GM21576 (cell line): Measurements from ENCODE around the gene SLC35B4.

Experiments used
- ATAC-seq: cut with Tn5 transposase; IDR thresholded peaks from one replicate; pipeline ENCODE4 v1.9.1; 2021; ENCODE audit warnings: mild to moderate bottlenecking, moderate library complexity; ENCODE audit not compliant: unreplicated experiment

SLC35B4 gene

GRCh38 chr7:134332892-134333291, 16.2 kb upstream of the SLC35B4 start:
- no peak for ATAC-seq

- no peak for ATAC-seq
Measured at GRCh38 chr7:134331393-134331792, 14.7 kb upstream of the SLC35B4 start.

GRCh38 chr7:134330974-134331373, 14.2 kb upstream of the SLC35B4 start:
- no peak for ATAC-seq

GRCh38 chr7:134329614-134330346, 13.1 kb upstream of the SLC35B4 start:
- no peak for ATAC-seq

DNA sequence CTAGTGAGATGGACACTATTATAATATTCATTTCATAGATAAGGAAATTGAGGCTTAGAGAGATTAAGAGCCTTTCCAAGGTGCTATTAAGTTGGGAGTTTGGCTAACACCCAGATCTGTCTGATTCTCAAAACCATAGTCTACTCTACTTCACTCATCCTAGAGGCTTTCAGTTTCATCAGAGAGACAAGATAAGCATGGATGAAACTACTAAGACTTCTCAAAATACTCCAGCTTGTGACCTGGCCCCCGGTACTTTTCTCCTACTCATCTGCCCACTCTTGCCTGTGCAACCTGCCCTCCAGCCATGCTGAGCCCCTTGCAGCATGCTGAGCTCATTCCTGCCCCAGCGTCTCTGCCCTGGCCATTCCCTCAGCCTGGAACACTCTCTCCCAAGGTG, 12.2 kb upstream of the SLC35B4 start:
- no peak for ATAC-seq

- ATAC-seq: peak; percentile 75
Measured at GRCh38 chr7:134327896-134328295, 11.2 kb upstream of the SLC35B4 start.

DNA sequence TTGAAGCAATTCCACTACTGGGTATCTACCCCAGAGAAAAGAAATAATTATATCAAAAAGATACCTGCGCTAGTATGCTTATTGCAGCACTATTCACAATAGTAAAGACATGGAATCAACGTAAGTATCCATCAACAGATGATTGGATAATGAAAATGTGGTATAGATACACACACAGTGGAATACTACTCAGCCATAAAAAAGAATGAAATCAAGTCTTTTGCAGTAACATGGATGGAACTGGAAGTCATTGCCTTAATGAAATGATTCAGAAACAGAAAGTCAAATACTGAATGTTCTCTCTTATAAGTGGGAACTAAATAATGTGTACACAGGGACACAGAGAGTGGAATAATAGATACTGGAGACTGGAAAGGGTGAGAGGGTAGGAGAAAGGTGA, 7.4 kb upstream of the SLC35B4 start:
- ATAC-seq: no peak

- no peak for ATAC-seq
Measured at GRCh38 chr7:134320201-134320600, 3.5 kb upstream of the SLC35B4 start.

GRCh38 chr7:134318443-134318842, 1.7 kb upstream of the SLC35B4 start:
- no peak for ATAC-seq

- peak; percentile 1 for ATAC-seq
Measured at GRCh38 chr7:134317434-134317833, 704 bp upstream of the SLC35B4 start.

GRCh38 chr7:134315679-134316538, 821 bp downstream of the SLC35B4 start:
- ATAC-seq: no peak

DNA sequence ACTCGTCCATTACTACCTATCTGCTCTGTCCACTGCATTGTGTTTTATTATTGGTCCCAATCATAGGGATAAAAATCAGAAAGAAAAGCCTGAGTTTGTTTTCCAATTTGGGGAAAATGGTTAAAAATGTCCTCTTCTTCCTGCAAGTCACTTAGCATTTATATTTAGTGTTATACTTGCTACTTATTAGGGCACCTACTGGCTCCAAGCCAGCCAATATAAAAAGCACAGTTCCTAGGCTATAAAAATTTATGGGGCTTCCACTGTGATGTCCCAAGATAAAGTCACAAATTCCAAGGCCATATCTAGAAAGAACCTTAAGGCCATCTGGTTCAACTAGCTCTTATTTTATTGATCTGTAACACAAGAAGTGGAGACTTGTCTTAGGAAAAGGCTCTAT, 3.2 kb downstream of the SLC35B4 start:
- ATAC-seq: no peak

GRCh38 chr7:134312717-134313116, 4.0 kb downstream of the SLC35B4 start:
- ATAC-seq: no peak

GRCh38 chr7:134311807-134312206, 4.9 kb downstream of the SLC35B4 start:
- no peak for ATAC-seq

DNA sequence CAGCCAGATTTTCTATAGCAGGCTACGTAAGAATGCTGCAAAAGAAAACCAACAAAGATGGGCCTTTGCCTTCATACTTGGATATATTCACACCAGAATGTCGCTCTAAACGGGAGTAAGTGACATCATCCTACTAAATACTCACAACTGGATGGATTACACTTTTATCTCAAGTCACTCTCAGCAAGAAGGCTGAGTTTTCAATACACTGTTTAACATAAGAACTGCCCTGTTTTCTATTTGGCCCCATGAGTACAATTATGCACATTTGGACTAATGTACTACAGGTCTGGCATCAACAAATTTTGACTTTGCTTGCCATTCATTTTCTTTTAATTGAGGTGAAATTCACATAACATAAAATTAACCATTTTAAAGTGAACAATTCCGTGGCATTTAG, 8.2 kb downstream of the SLC35B4 start:
- ATAC-seq: no peak

- ATAC-seq: no peak
Measured at GRCh38 chr7:134307320-134307719, 9.4 kb downstream of the SLC35B4 start.

DNA sequence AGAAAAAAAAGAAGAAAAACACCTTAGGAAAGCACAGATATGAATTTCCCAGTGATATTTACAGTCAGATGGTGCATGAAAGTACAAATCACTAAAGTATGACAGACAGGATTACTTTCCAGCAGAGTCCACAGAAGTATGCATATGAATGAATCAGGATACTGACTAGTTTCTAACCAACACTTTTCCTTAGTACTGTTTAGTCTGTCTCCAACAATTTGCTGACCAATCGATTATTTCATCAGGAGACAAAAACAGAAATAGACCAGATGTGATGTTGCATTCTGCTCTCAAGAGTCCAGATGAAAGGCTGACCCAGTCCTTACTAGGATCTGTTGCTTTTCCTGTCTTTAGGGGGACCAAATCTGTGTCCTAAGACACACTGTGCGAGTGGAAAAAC, 14.6 kb downstream of the SLC35B4 start:
- no peak for ATAC-seq

- ATAC-seq: no peak
Measured at GRCh38 chr7:134301592-134301991, 15.1 kb downstream of the SLC35B4 start.

- no peak for ATAC-seq
Measured at GRCh38 chr7:134300988-134301387, 15.7 kb downstream of the SLC35B4 start.

GRCh38 chr7:134298902-134299683, 17.6 kb downstream of the SLC35B4 start:
- no peak for ATAC-seq

GRCh38 chr7:134297489-134297888, 19.2 kb downstream of the SLC35B4 start:
- ATAC-seq: no peak
